ENCODE results near the gene HYOU1.

Gene HYOU1

DNA sequence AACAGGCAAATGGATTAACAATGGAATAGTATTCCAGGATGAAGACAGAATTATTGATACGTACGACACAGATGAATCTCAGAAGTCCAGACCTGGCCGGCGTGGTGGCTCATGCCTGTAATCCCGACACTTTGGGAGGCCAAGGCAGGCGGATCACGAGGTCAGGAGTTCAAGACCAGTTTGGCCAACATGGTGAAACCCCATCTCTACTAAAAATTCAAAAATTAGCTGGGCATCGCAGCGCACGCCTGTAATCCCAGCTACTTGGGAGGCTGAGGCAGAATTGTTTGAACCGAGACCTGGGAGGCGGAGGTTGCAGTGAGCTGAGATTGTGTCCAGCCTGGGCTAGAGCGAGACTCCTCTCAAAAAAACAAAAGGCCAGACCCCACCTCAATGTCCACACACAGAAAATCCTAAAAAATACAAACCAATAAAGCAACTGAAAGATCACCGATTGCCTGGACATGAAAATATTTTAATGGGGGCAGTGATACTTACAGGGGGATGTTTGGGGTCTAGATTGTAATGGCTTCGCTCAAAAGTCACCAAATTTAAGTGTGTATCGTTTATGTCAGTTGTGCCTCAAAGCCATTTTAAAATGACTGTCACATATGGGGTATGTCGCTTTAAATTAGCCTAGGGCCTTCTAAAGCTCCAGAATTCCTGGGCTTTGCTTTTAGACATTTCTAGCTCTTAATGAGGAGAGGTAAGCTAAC, 42.6 kb downstream of the HYOU1 start:
- TF ChIP-seq, protein P1, sequence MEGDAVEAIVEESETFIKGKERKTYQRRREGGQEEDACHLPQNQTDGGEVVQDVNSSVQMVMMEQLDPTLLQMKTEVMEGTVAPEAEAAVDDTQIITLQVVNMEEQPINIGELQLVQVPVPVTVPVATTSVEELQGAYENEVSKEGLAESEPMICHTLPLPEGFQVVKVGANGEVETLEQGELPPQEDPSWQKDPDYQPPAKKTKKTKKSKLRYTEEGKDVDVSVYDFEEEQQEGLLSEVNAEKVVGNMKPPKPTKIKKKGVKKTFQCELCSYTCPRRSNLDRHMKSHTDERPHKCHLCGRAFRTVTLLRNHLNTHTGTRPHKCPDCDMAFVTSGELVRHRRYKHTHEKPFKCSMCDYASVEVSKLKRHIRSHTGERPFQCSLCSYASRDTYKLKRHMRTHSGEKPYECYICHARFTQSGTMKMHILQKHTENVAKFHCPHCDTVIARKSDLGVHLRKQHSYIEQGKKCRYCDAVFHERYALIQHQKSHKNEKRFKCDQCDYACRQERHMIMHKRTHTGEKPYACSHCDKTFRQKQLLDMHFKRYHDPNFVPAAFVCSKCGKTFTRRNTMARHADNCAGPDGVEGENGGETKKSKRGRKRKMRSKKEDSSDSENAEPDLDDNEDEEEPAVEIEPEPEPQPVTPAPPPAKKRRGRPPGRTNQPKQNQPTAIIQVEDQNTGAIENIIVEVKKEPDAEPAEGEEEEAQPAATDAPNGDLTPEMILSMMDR (IDR thresholded peaks at IDR 0.05; ENCODE audit: insufficient read depth, low read depth, low read length, missing control alignments), result no peak
- H3K4me3 ChIP-seq (ENCODE audit: low read length), result no peak overlapping the region
- DNase-seq (ENCODE audit: low read depth), result no peak

DNA sequence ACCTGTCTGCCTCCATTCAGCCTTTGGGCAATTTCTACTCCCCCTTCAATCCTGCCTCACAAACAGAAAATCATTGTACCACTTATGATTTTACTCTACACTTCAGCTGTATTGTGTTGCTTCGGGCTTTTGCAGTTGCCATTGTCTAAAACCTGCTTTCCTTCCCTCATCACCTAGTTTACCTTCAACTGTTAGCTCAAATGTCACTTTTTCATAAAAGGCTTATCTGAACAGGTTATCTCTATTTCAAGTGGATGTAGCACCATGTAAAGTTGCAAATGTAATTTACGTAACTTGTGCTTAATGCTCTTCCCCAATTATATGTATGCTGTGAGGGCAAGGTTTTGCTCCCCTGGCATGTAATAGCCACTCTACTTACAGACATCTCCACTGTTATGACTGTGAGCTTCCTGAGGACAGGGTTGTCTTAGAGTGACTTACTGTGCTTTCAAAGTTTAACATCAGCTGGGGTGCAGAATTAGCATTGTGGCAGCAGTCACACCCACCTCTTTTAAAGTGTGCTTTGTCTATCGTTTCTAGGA, 44.3 kb downstream of the HYOU1 start:
- no peak overlapping the region for H3K4me3 ChIP-seq (ENCODE audit: low read length)
- TF ChIP-seq, protein P1 (IDR thresholded peaks at IDR 0.05; ENCODE audit: insufficient read depth, low read depth, low read length, missing control alignments), result no peak
- no peak for DNase-seq (ENCODE audit: low read depth)

DNA sequence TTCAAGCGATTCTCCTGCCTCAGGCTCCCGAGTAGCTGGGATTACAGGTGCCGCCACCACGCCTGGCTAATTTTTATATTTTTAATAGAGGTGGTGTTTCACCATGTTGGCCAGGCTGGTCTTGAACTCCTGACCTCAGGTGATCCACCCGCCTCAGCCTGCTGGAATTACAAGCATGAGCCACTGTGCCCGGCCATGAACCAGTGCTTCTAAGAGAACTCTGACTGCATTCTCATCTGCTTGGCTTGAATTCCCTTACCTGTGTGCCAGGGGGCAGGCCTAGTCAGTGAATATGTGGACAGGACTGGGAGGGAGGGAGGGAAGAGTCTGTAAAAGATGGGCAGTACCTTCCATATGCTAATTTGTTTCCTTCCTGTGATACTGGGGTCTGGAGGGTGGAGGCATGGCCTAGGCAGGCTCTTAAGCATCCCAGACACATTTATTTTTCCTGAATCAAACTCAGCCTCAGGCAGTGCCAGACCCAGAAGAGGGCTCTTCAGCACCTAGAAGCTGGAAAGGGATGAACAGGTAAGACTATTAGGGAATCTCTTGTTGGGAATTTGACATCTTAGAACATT, 45.4 kb downstream of the HYOU1 start:
- no peak for DNase-seq (ENCODE audit: low read depth)
- no peak overlapping the region for H3K4me3 ChIP-seq (ENCODE audit: low read length)
- TF ChIP-seq, protein P1 (IDR thresholded peaks at IDR 0.05; ENCODE audit: insufficient read depth, low read depth, low read length, missing control alignments), result no peak

DNA sequence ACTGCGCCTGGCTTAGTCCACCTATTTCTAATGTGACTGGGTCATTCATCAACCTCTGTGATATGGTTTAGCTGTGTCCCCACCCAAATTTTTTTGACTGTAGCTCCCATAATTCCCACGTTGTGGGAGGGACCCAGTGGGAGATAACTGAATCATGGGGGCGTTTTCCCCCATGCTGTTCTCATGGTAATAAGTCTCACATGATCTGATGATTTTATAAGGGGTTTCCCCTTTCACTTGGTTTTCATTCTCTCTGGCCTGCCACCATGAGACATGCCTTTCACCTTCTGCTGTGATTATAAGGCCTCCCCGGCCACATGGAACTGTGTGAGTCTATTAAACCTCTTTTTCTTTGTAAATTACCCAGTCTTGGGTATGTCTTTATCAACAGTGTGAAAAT, 50.3 kb downstream of the HYOU1 start:
- DNase-seq (ENCODE audit: low read depth), result no peak
- no peak overlapping the region for H3K4me3 ChIP-seq (ENCODE audit: low read length)
- TF ChIP-seq, protein P1 (IDR thresholded peaks at IDR 0.05; ENCODE audit: insufficient read depth, low read depth, low read length, missing control alignments), result no peak

DNA sequence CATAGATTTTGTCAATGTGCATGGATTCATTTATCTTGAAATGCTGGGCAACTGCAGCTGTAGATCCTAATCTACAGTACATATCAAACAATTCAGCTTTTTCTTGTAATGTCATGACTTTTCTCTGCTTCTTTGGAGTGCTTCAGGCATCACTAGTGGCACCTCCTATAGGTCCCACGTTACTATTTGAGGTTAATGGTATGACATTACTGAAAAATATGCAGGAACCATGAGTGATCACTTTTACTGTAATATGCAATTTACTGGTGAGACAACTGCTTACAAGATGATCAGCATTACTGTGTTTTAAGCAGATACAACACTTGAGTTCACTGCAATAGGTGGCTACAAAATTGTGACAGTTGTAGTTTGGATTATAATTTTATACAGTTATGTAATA, 56.1 kb downstream of the HYOU1 start:
- TF ChIP-seq, protein P1 (IDR thresholded peaks at IDR 0.05; ENCODE audit: insufficient read depth, low read depth, low read length, missing control alignments), result no peak
- peak; percentile 57 for DNase-seq (ENCODE audit: low read depth)
- no peak overlapping the region for H3K4me3 ChIP-seq (ENCODE audit: low read length)

DNA sequence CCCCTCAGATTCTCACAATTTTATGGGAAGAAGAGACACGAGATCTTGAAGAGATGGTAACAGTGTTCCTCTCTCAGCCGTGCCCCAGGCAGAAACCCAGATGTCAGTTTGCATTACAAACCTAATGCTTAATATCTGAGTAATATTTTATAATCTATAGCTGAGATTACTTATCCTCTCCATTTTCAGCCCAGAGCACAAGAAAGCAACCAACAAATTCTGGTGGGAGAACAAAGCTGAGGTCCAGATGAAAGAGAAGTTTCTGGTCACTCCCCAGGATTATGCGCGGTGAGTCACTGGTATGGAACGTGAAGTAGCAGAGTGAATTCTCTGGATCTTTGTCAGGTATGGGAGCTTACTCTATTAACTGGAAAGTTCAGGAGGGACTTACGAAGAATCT, 58.2 kb downstream of the HYOU1 start:
- DNase-seq (ENCODE audit: low read depth), result peak; percentile 82
- TF ChIP-seq, protein P1 (IDR thresholded peaks at IDR 0.05; ENCODE audit: insufficient read depth, low read depth, low read length, missing control alignments), result no peak
- peak overlapping the region; percentile 84 for H3K4me3 ChIP-seq (ENCODE audit: low read length)
